GM19035 (cell line): Measurements from ENCODE around the gene ANKRD34A.
A peak's percentile ranks its signal among the peaks of the same experiment; 100 is the strongest.
"Not testable (repeated sequence)": the region's sequence is repeated elsewhere in the genome, so short reads cannot be mapped to it uniquely, and the experiment has no call there.

Source experiments
- ATAC-seq: cut with Tn5 transposase; IDR thresholded peaks from one replicate; pipeline ENCODE4 v1.9.1; 2021; ENCODE audit not compliant: unreplicated experiment

ANKRD34A gene

GRCh38 chr1:145949219-145949618 lies 15.2 kb downstream of the ANKRD34A start:
- no peak for ATAC-seq

GRCh38 chr1:145947551-145947950 lies 16.8 kb downstream of the ANKRD34A start:
- no peak for ATAC-seq

GRCh38 chr1:145946477-145946986 lies 17.8 kb downstream of the ANKRD34A start:
- no peak for ATAC-seq

GRCh38 chr1:145944532-145944931 lies 19.8 kb downstream of the ANKRD34A start:
- no peak for ATAC-seq

- no peak for ATAC-seq
These were observed 21.5 kb downstream of the ANKRD34A start for GRCh38 chr1:145942871-145943270.

GRCh38 chr1:145942405-145942804 lies 22.0 kb downstream of the ANKRD34A start:
- ATAC-seq = no peak

- ATAC-seq = no peak
These were observed 26.9 kb downstream of the ANKRD34A start for GRCh38 chr1:145937436-145937835.

GRCh38 chr1:145936247-145936646 lies 28.1 kb downstream of the ANKRD34A start:
- ATAC-seq = no peak

- ATAC-seq = no peak
These were observed 28.7 kb downstream of the ANKRD34A start for GRCh38 chr1:145935708-145936107.

GRCh38 chr1:145932522-145933009 lies 31.8 kb downstream of the ANKRD34A start:
- ATAC-seq = not testable (repeated sequence)

GRCh38 chr1:145927916-145928643 lies 36.3 kb downstream of the ANKRD34A start:
- no peak for ATAC-seq

- ATAC-seq = peak; percentile 86
These were observed 37.1 kb downstream of the ANKRD34A start, which contains the start of gene RBM8A for GRCh38 chr1:145927063-145927886. RBM8A (minus strand) TSS chr1:145927484; CDS start chr1:145927426, 58 bp downstream.

- peak; percentile 10 for ATAC-seq
These were observed 37.7 kb downstream of the ANKRD34A start for GRCh38 chr1:145926686-145927062.

- no peak for ATAC-seq
These were observed 42.1 kb downstream of the ANKRD34A start for GRCh38 chr1:145922266-145922665.

GRCh38 chr1:145920297-145920696 lies 44.1 kb downstream of the ANKRD34A start:
- not testable (repeated sequence) for ATAC-seq

GRCh38 chr1:145918992-145919939 lies 45.1 kb downstream of the ANKRD34A start:
- peak; percentile 12 for ATAC-seq

- ATAC-seq = peak; percentile 85
These were observed 46.0 kb downstream of the ANKRD34A start, which contains the start of gene PEX11B for GRCh38 chr1:145918144-145918991. PEX11B (minus strand) TSS chr1:145918717; CDS start chr1:145918688, 29 bp downstream.

- no peak for ATAC-seq
These were observed 46.8 kb downstream of the ANKRD34A start for GRCh38 chr1:145917595-145917994.

GRCh38 chr1:145916745-145917144 lies 47.6 kb downstream of the ANKRD34A start:
- no peak for ATAC-seq
